ENCODE results near the gene APH1B. TPM values are rescaled to one million over a fixed set of nuclear protein-coding genes. Genes with fewer than 3 reads are reported as not detected.

Gene APH1B
- total RNA-seq, 2 donors from 2014 or later = 4.8 to 6.9 TPM

DNA sequence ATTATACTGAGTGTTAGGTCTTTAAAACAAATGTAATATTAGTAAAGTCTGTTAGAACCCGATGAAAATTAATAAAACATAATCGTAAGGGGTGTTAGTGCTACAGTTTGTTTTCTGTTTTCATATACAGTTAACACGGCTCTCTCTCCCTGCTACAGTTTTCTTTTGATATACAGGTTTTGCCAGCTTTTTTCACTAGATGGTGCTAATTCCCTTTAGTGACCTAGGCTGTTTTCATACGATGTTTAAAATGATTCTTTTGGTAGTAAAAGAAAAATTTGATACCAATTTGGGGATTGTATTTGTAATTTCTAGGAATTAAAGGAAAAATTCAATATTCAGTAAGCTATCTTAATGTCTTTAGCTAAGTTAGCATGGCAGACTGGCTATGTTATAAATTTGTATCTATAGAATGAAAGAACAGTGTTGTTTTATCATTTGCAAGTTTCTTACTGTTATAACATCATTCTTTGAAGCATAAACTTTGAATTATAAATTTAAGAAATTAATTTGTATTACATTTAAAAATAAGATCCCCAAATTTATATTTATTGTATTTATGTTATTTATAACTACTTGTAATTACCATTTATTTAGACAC is 11.5 kb downstream of the APH1B start:
- Histone ChIP-seq H3K36me3 (peaks cover 5% of the 10 kb centered on the region), H3K27ac (no peak overlapping the region), H3K4me1 (peaks cover 0 to 15% of the 10 kb centered on the region in 2 donors), H3K4me3 (no peak overlapping the region), H3K27me3 (no peaks in the 10 kb centered on the region), H3K9me3 (no peaks in the 10 kb centered on the region)
- TF ChIP-seq, protein P1, sequence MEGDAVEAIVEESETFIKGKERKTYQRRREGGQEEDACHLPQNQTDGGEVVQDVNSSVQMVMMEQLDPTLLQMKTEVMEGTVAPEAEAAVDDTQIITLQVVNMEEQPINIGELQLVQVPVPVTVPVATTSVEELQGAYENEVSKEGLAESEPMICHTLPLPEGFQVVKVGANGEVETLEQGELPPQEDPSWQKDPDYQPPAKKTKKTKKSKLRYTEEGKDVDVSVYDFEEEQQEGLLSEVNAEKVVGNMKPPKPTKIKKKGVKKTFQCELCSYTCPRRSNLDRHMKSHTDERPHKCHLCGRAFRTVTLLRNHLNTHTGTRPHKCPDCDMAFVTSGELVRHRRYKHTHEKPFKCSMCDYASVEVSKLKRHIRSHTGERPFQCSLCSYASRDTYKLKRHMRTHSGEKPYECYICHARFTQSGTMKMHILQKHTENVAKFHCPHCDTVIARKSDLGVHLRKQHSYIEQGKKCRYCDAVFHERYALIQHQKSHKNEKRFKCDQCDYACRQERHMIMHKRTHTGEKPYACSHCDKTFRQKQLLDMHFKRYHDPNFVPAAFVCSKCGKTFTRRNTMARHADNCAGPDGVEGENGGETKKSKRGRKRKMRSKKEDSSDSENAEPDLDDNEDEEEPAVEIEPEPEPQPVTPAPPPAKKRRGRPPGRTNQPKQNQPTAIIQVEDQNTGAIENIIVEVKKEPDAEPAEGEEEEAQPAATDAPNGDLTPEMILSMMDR (IDR thresholded peaks at IDR 0.05) = peak; percentile 67 to 75
- DNase-seq (ENCODE audit: low spot score) = no peak

DNA sequence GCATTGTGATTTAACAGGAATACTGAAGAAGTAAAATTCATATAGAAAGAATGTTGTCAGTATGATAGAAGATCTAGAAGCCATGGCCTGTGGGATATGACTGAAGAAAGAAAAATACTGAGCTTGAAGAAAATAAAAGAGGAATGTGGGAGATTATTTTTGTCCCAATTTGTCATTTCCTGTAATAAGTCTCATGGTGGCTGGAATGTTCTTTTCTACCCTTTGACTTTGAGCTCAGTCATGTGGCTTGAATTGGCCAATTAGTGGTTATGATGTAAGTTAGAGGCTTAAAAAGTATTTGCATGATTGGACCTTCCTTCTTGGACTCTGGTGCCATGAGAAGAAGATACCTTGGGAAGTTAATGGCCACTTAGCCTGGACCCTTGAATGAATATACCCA is 14.1 kb downstream of the APH1B start:
- H3K36me3 ChIP-seq = no peaks in the 10 kb centered on the region
- TF ChIP-seq, protein P1 (IDR thresholded peaks at IDR 0.05) = no peak

DNA sequence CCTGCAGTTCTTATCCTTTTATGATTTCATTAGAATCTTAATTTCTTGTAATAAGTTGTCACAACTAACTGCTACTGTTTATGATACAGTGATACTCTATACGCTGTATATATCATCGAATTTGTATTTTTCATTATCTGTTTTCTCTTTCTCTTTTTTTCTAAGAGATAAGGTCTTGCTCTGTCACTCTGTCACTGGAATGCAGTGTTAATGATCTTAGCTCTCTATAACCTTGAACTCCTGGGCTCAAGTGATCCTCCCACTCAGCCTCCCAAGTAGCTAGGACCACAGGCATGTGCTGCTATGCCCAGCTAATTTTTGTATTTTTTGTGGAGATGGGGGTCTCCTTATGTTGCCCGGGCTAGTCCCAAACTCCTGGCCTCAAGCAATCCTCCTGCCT is 14.8 kb downstream of the APH1B start:
- Histone ChIP-seq H3K27me3 (no peaks in the 10 kb centered on the region), H3K4me3 (no peak overlapping the region), H3K9me3 (no peaks in the 10 kb centered on the region), H3K36me3 (no peaks in the 10 kb centered on the region), H3K27ac (peak overlapping the region in 1 of 2 donors; percentile 50), H3K4me1 (peaks cover 0 to 15% of the 10 kb centered on the region in 2 donors)
- TF ChIP-seq, protein P1 (IDR thresholded peaks at IDR 0.05) = no peak
- no peak for DNase-seq (ENCODE audit: low spot score)

More for the DNA sequence above, 14.1 kb downstream of the APH1B start:
- H3K27ac ChIP-seq = peak overlapping the region in 1 of 2 donors; percentile 50
- H3K4me1 ChIP-seq = peaks cover 0 to 15% of the 10 kb centered on the region in 2 donors
- H3K9me3 ChIP-seq = no peaks in the 10 kb centered on the region
- no peak for DNase-seq (ENCODE audit: low spot score)
- H3K27me3 ChIP-seq = no peaks in the 10 kb centered on the region
- no peak overlapping the region for H3K4me3 ChIP-seq

DNA sequence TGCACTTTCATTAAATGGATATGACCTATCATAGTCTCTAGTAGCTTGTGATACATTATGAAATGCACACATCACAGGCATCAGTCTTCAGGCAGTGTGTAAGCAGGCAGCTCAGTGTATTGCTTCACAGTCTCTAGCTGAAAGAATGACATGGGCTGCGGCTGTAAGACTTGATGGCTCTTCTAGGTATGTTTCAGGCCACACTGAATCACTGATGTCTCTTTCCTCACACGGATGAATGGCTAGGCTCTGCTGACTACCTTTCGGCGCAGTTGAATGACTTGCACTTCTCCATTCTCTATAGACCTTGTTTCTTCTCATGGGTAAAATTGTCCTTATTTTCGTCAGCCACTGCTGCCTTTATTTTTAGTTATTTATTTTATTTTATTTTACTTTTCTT is 15.4 kb downstream of the APH1B start:
- Histone ChIP-seq H3K36me3 (no peaks in the 10 kb centered on the region), H3K4me1 (peaks cover 0 to 15% of the 10 kb centered on the region in 2 donors), H3K27ac (no peak overlapping the region)

DNA sequence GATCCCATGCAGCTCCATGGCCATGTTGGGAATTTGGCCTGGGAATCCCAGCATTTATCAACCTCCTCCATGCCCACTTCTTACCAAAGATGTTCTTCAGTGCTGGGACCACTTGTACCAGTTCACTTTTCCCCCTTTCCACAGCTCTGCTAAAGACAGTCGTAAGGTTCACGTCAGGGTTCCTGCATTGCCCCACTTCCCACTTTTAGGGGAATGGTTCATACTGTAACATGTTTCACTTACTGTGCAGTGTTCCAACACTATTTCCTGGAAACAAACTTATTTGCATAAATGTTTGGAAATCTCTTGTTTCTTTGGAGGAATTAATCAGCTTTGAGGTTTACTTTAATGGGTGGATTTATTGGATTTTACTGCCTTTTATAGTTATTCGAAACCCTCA is 17.0 kb downstream of the APH1B start:
- TF ChIP-seq, protein P1 (IDR thresholded peaks at IDR 0.05) = no peak
- Histone ChIP-seq H3K4me1 (peaks cover 0 to 8% of the 10 kb centered on the region in 2 donors), H3K4me3 (no peak overlapping the region), H3K27me3 (no peaks in the 10 kb centered on the region), H3K36me3 (no peaks in the 10 kb centered on the region), H3K27ac (no peak overlapping the region), H3K9me3 (no peaks in the 10 kb centered on the region)
- no peak for DNase-seq (ENCODE audit: low spot score)

More for the DNA sequence above, 15.4 kb downstream of the APH1B start:
- no peak for DNase-seq (ENCODE audit: low spot score)
- TF ChIP-seq, protein P1 (IDR thresholded peaks at IDR 0.05) = no peak
- Histone ChIP-seq H3K4me3 (no peak overlapping the region), H3K9me3 (no peaks in the 10 kb centered on the region), H3K27me3 (no peaks in the 10 kb centered on the region)

DNA sequence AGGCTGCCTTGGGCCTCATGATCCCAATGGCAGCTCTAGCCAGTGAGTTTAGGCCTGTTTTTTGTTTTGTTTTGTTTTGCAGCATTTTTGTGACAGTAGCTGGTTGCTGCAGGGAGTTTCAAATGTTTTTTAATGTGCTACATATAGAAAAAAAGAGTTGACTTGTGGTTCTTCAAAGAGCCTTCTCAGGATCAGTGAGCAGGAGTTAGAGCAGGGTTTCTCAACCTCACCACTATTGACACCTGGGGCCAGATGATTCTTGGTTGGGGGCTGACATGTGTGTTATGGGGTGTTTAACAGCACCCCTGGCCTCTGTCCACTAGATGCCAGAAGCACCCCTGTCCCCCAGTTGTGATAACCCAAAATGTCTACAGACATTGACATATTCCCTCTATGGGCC is 17.9 kb downstream of the APH1B start:
- DNase-seq (ENCODE audit: low spot score) = no peak
- H3K4me1 ChIP-seq = peaks cover 0 to 8% of the 10 kb centered on the region in 2 donors
- H3K27me3 ChIP-seq = no peaks in the 10 kb centered on the region
- H3K9me3 ChIP-seq = no peaks in the 10 kb centered on the region
- H3K27ac ChIP-seq = no peak overlapping the region
- no peak overlapping the region for H3K4me3 ChIP-seq
- H3K36me3 ChIP-seq = no peaks in the 10 kb centered on the region
- TF ChIP-seq, protein P1 (IDR thresholded peaks at IDR 0.05) = no peak

Data from right atrium auricular region (tissue), 2 donors.